Measurements from ENCODE around the gene NRSN2. TPM values are rescaled to one million over a fixed set of nuclear protein-coding genes. Genes with fewer than 3 reads are reported as not detected.
A peak's percentile ranks its signal among the peaks of the same experiment; 100 is the strongest.
"Not testable (repeated sequence)": the region's sequence is repeated elsewhere in the genome, so short reads cannot be mapped to it uniquely, and the experiment has no call there.

The NRSN2 gene
- total RNA-seq, 4 donors from 2014 or later: 2.1 to 5.5 (median 4.6) TPM

DNA sequence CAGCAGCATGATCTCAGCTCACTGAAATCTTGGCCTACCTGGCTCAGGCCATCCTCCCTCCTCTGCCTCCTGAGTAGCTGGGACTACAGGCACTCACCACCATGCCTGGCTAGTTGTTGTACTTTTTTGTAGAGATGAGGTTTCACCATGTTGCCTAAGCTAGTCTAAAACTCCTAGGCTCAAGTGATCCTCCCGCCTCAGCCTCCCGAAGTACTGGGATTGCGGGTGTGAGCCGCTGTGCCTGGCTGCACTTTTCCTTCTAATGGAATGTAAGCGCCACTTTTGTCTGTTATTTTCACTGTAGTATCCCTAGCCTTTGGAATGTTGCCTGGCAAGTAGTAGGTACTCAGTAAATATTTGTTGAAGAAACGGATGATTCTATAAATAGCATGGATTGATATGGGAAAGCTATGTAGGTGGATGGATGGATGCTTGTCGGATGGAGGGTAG, 23.3 kb downstream of the NRSN2 start:
- no peaks in the 10 kb centered on the region for H3K36me3 ChIP-seq
- TF ChIP-seq CTCF (IDR thresholded peaks at IDR 0.05): no peak
- no peak for TF ChIP-seq POLR2A (IDR thresholded peaks at IDR 0.05)
- no peak overlapping the region for H3K27ac ChIP-seq
- no peak overlapping the region for H3K4me3 ChIP-seq
- no peaks in the 10 kb centered on the region for H3K9me3 ChIP-seq
- DNase-seq: no peak
- no peaks in the 10 kb centered on the region for H3K27me3 ChIP-seq
- H3K4me1 ChIP-seq: peaks cover 0 to 8% (median 0%) of the 10 kb centered on the region in 4 donors

- Histone ChIP-seq H3K9me3 (no peaks in the 10 kb centered on the region), H3K27me3 (no peaks in the 10 kb centered on the region), H3K36me3 (no peaks in the 10 kb centered on the region), H3K4me1 (peaks cover 0 to 8% (median 0%) of the 10 kb centered on the region in 4 donors), H3K27ac (peak overlapping the region in 1 of 4 donors; percentile 50), H3K4me3 (no peak overlapping the region)
- TF ChIP-seq CTCF (IDR thresholded peaks at IDR 0.05) (no peak), POLR2A (IDR thresholded peaks at IDR 0.05) (no peak)
- DNase-seq: no peak
Measured at GRCh38 chr20:370977-371754, 24.3 kb downstream of the NRSN2 start.

DNA sequence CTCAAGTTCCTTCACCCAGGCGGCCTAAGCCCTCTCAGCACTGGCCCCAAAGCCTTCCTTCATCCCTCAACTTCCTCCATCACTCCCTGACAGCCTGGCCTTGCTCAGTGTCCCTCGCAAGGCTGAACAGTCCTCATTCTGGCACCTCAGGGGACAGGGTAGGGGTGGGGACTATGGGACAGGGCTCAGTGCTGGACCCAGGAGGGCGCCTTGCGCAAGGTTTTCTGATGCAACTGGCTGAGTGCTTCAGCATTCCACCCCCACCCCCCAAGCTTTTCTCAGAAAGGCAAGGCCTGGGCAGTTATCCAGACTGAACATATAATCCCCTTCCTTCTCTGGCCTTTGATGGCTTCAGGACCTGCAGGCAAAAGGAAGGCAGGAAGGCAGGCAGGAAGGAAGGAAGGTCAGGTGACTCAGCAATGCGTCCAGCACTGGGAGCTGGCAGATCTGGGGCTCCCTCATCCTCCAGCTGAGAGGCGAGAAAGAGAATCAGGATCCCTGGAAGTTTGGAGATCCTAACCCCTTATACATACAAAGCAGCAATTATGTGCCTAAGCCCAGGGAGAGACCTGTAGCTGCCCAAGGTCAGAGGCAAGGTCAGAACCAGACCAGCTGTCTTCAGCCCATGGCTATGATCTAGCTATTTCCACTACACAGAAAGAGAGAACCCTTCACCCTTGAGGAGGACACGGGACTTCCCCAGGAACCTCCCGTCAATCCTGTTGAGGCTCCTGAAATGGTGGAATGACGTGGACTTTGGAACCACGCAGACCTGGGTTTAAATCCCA, 25.0 kb downstream of the NRSN2 start:
- H3K4me1 ChIP-seq: peaks cover 0 to 8% (median 0%) of the 10 kb centered on the region in 4 donors
- peak overlapping the region in 1 of 4 donors; percentile 70 for H3K27ac ChIP-seq
- no peak for TF ChIP-seq POLR2A (IDR thresholded peaks at IDR 0.05)
- no peak for TF ChIP-seq CTCF (IDR thresholded peaks at IDR 0.05)
- no peaks in the 10 kb centered on the region for H3K36me3 ChIP-seq
- no peaks in the 10 kb centered on the region for H3K9me3 ChIP-seq
- DNase-seq: peak in 2 of 3 donors; percentile 24 to 76
- no peak overlapping the region for H3K4me3 ChIP-seq
- no peaks in the 10 kb centered on the region for H3K27me3 ChIP-seq

- not testable (repeated sequence) for H3K27me3 ChIP-seq, H3K9me3 ChIP-seq, H3K4me1 ChIP-seq, DNase-seq, H3K36me3 ChIP-seq, H3K4me3 ChIP-seq
- peak overlapping the region in 1 of 4 donors; percentile 70 for H3K27ac ChIP-seq
Measured at GRCh38 chr20:372543-373082, 25.7 kb downstream of the NRSN2 start.

DNA sequence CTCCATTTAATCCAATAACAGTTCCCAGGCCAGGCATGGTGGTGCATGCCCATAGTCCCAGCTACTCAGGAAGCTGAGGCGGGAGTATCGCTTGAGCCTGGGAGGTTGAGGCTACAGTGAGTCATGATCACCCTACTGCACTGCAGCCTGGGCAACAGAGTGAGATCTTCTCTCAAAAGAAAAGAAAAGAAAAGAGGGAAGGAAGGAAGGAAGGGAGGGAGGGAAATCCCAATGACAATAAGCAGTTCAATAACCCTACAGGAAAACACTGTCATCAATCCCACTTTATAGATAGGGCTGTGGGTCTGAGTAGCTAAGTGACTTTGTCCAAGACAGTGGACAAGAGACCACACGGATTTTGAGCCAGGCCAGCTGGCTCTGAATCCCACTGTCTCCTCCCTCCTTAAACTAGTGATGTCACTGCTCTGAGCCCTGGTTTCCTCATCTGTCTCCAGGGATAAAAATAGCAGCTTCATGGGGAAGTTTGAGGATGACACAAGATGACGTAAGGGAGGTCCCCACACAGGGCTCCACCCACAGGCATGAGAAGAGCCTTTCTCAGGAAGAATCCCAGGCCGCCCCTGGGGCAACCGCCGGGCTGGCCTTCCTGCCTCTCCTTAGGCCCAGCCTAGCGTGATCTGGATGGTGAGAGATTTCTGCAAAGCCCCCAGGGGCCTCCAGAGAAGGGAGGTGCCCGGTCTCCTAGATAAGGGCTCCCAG, 26.4 kb downstream of the NRSN2 start:
- TF ChIP-seq POLR2A (IDR thresholded peaks at IDR 0.05): no peak
- TF ChIP-seq CTCF (IDR thresholded peaks at IDR 0.05): no peak
- no peaks in the 10 kb centered on the region for H3K27me3 ChIP-seq
- H3K36me3 ChIP-seq: no peaks in the 10 kb centered on the region
- H3K9me3 ChIP-seq: no peaks in the 10 kb centered on the region
- H3K27ac ChIP-seq: no peak overlapping the region
- no peak for DNase-seq
- peaks cover 0 to 8% (median 0%) of the 10 kb centered on the region in 4 donors for H3K4me1 ChIP-seq
- no peak overlapping the region for H3K4me3 ChIP-seq
